Measurements from ENCODE around the gene FRMD4B. TPM values are rescaled to one million over a fixed set of nuclear protein-coding genes. Genes with fewer than 3 reads are reported as not detected.

Gene FRMD4B
- total and polyA plus RNA-seq, 2 donors (not counting 3 experiments of a cell fraction or from before 2014, with no cell fraction given) = 66.4 to 89.7 TPM

GRCh38 chr3:69200384-69201068 is 185.4 kb downstream of the FRMD4B start:
- peak overlapping the region; percentile 19 for H2AFZ ChIP-seq (ENCODE audit: low read depth, low read length)
- peak overlapping the region in 2 of 3 experiments; percentile 48 to 88 for H3K4me3 ChIP-seq (replicated peaks in 1 of 3; ENCODE audit: insufficient read depth in 1 of 3, low read depth in 1 of 3, low read length in 3 of 3)
- POLR2A ChIA-PET = interaction anchor here (1.1 to 1.6 kb wide), 2 partner anchors 12 to 38 kb away, joined by 3 to 5 read pairs; no protein-coding TSS in a partner anchor

More at GRCh38 chr3:69200384-69201068, 185.4 kb downstream of the FRMD4B start:
- peak; percentile 94 for DNase-seq (ENCODE audit: low read depth, low spot score)
- BruUV-seq (replicated peaks) = TSS peak; percentile 20
- Histone ChIP-seq H3K79me2 (ENCODE audit: control insufficient read depth, insufficient read depth, low read length) (no peaks in the 10 kb centered on the region), H3K4me2 (ENCODE audit: insufficient read depth, low read length) (peak overlapping the region; percentile 99), H3K27ac (ENCODE audit: insufficient read depth, low read depth, low read length) (peak overlapping the region; percentile 88), H3K36me3 (ENCODE audit: control insufficient read depth in 2 of 2, extremely low read depth in 1 of 2, insufficient read depth in 2 of 2, low read length in 2 of 2) (peaks cover 0 to 4% of the 10 kb centered on the region in 2 experiments), H3K27me3 (ENCODE audit: control insufficient read depth in 2 of 2, insufficient read depth in 2 of 2, low read length in 2 of 2) (no peaks in the 10 kb centered on the region), H3K4me1 (ENCODE audit: control insufficient read depth, extremely low read depth, insufficient read depth, low read length) (peaks cover 56% of the 10 kb centered on the region), H3K9me1 (replicated peaks; ENCODE audit: control insufficient read depth, extremely low read depth, insufficient read depth, low read length) (no peaks in the 10 kb centered on the region), H3K9me3 (replicated peaks; ENCODE audit: control insufficient read depth, insufficient read depth, low read length) (no peaks in the 10 kb centered on the region), H3K9ac (replicated peaks; ENCODE audit: extremely low read depth, insufficient read depth, low read length) (peak overlapping the region; percentile 77), H4K20me1 (replicated peaks; ENCODE audit: control insufficient read depth, extremely low read depth, insufficient read depth, low read length) (no peaks in the 10 kb centered on the region)
- intact Hi-C loops (cut with micrococcal nuclease) = loop anchor here (2.0 kb wide), 1 partner anchor 18 kb away; no protein-coding TSS in a partner anchor
- dilution Hi-C loops (cut with MboI; ENCODE audit: extremely low pct_ligation_motif_present, low sequenced_read_pairs) = no loop called here
- peak; percentile 76 for FAIRE-seq
- CTCF ChIA-PET = interaction anchor here (0.9 to 3.9 kb wide), 12 partner anchors 9 to 239 kb away, joined by 3 to 20 read pairs (median 6); no protein-coding TSS in a partner anchor
- TF ChIP-seq GATA2 (IDR thresholded peaks at IDR 0.05; ENCODE audit: insufficient read depth, insufficient read length, low read depth, low read length) (no peak), JUN (IDR thresholded peaks at IDR 0.05; ENCODE audit: borderline replicate concordance, insufficient read depth, insufficient read length, low read depth) (no peak), FOS (IDR thresholded peaks at IDR 0.05; ENCODE audit: borderline replicate concordance, insufficient read depth, low read length) (no peak), EZH2 (IDR thresholded peaks at IDR 0.05; ENCODE audit: borderline replicate concordance, low read depth, low read length, severe bottlenecking) (no peak), POLR2AphosphoS5 (IDR thresholded peaks at IDR 0.05; ENCODE audit: insufficient read depth, low read depth, low read length) (no peak), MYC (IDR thresholded peaks at IDR 0.05; ENCODE audit: low read depth, low read length) (no peak), POLR2A (IDR thresholded peaks at IDR 0.05; ENCODE audit: low read depth, low read length) (no peak)
- TF ChIP-seq, protein P1, sequence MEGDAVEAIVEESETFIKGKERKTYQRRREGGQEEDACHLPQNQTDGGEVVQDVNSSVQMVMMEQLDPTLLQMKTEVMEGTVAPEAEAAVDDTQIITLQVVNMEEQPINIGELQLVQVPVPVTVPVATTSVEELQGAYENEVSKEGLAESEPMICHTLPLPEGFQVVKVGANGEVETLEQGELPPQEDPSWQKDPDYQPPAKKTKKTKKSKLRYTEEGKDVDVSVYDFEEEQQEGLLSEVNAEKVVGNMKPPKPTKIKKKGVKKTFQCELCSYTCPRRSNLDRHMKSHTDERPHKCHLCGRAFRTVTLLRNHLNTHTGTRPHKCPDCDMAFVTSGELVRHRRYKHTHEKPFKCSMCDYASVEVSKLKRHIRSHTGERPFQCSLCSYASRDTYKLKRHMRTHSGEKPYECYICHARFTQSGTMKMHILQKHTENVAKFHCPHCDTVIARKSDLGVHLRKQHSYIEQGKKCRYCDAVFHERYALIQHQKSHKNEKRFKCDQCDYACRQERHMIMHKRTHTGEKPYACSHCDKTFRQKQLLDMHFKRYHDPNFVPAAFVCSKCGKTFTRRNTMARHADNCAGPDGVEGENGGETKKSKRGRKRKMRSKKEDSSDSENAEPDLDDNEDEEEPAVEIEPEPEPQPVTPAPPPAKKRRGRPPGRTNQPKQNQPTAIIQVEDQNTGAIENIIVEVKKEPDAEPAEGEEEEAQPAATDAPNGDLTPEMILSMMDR (IDR thresholded peaks at IDR 0.05; ENCODE audit: extremely low read depth in 1 of 2, insufficient read depth in 1 of 2, low read depth in 1 of 2, low read length in 2 of 2) = no peak
- TF ChIP-seq, protein P2, sequence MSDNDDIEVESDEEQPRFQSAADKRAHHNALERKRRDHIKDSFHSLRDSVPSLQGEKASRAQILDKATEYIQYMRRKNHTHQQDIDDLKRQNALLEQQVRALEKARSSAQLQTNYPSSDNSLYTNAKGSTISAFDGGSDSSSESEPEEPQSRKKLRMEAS (IDR thresholded peaks at IDR 0.05; ENCODE audit: insufficient read depth, insufficient read length) = no peak

Measured in endothelial cell of umbilical vein (primary cell).